NCI-H1417 (cell line): ENCODE data around the gene SPAG16.
A peak's percentile ranks its signal among the peaks of the same experiment; 100 is the strongest.
"Not testable (repeated sequence)": the region's sequence is repeated elsewhere in the genome, so short reads cannot be mapped to it uniquely, and the experiment has no call there.

Experiments used
- DNase-seq, 3 experiments: peaks; one replicate each; lab custom pipeline; 2025; lab: John Stamatoyannopoulos, UW

SPAG16 gene

DNA sequence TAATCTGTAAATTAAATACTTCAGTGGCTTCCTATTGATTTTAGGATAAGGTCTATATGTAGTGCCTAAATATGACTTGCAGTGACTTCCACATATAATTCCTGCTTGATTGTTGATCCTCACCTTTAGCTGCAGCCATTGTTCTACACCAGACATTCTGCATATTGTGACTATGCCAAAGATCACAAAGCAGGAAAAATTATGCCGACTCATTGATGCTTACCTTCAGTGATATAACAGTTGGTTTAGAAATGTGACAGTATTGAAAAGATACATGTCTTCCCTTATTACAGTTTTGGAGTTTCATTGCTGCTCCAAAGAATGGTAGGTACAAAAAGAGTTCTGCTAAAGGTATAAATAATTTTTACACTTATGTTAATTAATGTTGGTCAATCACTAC lies 12.3 kb upstream of the SPAG16 start:
- DNase-seq = no peak

DNA sequence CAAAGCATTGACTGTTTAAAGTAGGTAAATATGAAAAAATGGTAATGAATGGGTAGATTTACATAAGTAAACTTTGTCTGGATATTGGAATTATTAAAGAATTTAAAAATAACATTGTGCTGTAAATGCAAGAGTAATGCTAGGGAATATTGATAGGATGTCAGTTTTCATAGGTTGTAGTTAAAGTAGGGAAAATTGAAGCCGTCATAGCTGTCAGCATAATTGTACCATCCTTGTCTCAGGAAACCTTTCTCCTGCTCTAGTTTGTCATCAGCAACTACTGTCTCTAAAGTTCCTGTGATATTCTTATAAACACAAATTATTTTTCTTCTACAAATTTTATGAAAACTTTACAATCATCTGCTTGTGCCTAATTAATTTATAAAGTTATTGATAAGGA lies 10.1 kb upstream of the SPAG16 start:
- DNase-seq = no peak

DNA sequence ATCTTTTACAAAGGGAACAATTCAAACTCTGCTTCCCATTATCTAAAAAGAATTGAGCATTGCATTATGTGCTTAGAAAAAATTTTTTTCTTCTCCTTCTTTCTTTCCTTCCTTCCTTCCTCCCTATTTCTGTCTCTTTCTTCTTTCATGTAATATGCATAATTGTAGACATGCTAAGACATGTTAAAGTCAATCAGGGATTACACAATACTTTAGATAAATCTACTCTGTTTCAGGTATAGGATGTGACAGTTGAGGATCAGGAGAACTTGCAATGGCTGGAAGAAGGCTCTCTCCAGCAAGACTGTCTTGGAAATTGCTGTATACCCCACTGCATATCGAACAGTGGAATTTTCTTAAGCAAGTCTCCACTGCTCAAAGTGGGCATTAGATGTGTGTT lies 9.0 kb upstream of the SPAG16 start:
- no peak for DNase-seq

DNA sequence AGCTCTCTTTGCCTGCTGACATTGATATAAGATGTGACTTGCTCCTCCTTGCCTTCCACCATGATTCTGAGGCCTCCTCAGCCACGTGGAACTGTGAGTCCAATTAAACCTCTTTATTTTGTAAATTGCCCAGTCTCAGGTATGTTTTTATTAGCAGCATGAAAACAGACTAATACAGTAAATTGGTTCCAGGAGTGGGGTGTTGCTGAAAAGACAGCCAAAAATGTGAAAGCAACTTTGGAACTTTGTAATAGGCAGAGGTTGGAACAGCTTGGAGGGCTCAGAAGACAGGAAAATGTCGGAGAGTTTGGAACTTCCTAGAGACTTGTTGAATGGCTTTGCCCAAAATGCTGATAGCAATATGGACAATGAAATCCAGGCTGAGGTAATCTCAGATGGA lies 7.1 kb upstream of the SPAG16 start:
- DNase-seq = not testable (repeated sequence)

DNA sequence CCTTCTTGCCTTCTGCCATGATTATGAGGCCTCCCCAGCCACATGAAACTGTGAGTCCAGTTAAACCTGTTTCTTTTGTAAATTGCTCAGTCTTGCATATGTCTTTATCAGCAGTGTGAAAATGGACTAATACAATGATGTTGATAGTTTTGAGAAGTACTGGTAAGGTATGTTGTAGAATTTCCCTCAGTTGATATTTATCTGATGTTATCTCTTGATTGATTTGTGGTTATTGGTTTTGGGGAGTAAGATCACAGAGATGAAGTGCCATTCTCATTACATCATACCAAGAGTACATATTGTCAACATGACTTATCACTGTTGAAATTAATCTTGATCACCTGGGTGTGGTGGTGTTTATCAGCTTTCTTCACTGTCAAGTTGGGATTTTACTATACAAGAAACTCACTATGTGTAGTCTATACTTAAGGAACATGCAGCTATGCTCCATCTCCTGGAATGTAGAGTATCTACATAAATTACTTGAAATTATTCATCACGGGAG lies 5.1 kb upstream of the SPAG16 start:
- no peak for DNase-seq

DNA sequence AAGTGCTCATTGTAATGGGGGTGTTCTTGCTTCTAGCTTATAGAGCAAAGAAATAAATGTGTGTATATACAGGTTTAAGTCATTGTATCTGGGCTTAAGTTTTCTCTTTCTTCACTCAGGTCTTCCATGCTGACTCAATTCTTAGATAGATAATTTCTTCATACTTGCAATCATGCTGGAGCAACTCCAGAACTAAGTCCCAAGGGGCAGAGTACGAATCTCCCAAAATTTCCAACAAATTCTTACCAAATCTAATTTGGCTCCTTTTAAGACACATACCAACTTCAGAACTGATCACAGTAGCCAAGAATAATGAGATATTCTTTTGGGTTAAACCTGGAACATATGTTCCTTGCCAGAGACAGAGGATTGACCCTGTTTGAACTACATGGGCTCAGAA lies 4.3 kb upstream of the SPAG16 start:
- no peak for DNase-seq

DNA sequence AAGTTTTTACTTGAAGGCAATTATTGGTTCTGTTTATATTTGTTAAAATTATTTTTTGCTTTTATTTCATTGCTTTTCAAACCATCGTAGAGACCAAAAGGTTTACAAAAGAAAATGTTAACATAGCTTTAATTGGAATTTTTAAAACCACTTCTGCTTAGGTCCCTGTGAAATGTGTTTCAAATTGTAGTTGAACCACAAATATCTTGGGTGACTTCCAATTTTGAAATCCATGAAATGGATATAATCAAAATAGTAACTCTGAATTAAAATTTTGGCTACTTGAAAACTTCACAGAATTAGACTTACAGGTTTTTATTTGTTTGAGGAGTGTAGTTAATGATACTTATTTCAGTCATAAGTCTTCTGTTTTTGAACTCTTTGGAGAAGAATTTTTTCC lies 3.1 kb upstream of the SPAG16 start:
- DNase-seq = no peak

DNA sequence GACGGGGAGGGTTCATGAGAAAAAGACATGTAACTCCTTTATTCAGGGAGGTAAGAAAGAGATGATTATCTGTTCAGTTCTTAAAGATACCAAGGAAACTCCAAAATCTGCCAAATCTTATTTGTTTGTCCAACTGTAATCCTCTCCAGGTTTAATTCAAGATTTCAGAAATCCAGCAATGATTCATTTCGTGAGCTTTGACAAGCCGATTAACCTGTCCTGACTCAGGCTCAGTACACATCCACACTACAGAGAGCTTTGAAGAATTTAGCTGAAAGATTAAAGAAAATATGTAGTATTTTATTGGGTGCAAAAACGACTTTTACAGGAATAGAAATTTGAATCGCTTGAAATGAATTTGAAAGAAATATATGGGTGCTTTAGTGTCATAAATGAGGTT lies 1.1 kb downstream of the SPAG16 start:
- no peak for DNase-seq

DNA sequence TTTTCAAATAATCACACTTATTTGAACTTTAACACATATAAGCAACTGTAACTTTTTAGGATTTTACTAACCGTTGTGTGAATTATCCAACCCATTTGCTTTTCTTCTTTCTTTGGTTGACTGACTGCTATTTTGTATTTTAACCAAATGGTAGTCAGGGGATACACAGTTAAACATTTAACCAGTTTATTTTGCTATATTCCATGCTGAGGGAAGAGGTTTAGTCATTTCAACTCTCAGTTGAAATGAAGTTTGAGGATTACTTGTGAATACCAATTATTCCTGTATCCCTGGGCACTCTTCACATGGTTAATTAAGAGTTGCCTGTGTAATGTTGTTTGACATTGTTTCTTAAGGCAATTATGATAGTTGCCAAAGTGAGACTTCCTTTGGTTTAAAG lies 1.9 kb downstream of the SPAG16 start:
- DNase-seq = no peak

DNA sequence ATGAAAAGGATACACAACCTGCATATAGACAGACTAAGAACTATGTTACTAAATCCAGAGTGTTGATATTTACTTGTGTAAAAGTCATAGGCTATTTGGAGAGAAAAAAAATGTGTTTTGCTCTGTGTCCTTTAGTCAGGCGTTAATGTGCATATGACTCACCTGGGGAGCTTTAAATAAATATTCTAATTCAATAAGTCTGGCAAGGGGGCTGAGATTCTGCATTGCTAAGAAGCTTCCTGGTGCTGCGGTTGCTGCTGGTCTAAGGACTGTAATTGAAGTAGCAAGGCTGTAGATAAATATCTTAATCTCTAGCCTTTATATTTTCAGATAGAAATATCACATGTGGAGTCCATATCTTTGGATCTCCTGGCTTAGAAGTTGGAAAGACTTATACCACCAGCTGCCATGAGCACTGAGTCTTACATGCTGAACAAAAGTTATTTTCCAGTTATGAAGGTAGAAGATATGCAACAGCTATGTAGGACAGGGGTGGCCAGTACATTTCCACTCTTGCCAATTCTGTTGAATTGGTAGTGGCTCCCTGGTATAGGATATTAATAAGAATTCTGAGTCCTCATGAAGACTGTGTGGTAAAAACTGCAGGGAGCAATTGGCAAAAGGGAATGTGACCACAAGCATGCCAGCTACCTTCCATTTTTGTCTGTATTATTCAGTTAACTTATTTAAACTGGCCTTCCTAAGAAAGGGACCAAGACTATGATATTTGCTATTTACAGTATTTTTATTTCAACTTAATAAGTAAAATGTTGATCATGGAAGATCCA lies 4.8 kb downstream of the SPAG16 start:
- DNase-seq = no peak

DNA sequence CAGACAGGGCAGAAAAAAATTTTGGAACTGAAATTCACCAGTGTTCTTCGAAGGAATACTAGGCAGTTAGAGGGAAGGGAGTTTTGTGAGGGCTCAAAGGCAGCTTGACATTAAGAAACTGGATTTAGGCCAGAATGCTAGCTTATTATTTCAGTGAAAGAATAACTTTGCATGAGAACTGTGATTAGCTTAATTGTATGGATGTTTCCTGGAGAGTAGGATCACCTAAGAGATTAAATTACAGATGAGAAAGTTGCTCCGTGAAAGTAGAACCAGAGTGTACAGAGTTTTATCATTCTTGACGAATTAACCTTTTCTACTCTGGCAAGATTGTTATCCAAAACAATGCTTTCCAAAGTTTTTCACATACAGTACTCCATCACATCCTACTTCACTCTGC lies 6.2 kb downstream of the SPAG16 start:
- no peak for DNase-seq

DNA sequence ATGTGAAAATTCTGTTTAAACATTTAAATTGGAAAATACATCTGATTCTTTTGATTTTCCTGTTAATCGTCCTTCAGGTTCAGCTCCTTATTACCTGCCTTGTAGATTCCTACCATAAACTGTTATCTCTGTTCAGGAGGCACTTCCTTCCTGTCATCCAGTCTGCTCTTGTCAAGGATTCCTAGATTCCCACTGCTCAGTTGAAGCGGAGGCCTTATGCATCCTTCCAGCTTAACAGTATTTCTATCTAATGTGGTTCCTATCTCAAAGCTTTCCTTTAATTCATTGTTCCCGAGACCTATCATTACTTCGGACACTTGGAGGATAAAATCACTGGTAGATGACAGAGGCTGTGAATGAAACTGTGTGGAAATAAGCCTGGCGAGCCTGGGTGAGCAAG lies 12.0 kb downstream of the SPAG16 start:
- no peak for DNase-seq

DNA sequence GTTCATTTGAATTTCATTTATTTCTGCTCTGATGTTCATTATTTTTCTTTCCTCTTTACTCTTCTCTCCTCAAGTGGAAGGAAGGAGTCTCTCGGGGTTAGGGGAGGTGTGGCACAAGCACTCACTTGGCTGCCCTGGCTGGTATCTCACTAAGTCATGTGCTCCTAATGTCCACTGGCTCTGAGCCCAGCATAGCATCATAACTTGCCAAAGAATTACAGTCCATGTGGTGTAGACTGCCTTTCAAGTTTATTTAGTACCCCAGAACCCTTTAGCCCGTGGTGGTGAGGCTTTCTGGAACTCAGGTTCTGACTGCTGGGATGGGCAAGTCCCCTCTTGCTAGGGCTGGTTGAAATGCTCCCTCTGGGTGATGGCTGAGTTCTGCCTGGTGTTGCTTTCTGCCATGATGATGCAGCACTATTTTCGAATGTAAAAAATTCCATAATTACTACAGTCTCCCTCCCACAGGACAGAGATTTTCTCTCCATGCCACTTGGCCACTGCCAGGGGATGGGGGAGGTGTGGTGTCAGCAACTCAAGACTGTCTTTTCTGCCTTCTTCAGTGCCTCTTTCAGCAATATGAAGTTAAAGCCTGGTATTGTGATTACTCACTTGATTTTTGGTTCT lies 22.2 kb downstream of the SPAG16 start:
- DNase-seq = no peak

DNA sequence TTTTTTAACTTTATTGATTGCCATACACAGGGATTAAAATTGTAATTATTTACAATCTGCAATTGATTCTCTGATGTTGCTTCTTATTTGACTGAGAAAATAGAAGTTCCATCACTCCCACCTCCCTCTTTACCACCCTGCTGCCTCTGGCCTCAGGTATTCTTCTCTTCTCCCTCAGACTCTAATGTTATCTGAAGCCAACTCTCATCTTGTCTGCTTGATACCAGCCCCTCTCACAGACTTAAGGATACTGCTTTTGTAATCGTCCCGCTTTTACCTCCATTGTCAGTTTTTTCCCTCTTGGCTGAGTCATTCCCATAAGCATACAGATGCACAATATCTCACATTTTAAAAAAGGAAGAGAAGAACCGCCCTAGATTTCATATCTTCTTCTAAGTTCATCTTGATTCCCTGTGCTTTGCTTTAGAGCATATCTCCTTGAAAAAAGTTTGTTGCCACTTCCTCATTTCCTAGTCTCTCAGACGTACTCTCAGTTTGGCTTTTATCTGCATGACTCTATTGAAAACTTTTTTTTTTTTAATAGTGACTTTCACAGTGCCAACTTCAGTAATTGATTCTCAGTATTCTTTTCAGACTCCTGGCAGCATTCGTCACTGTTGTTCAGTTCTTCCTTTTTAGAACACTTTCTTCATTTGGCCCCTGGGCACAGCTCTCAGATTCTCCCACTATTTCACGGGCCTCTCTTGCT lies 31.1 kb downstream of the SPAG16 start:
- no peak for DNase-seq

DNA sequence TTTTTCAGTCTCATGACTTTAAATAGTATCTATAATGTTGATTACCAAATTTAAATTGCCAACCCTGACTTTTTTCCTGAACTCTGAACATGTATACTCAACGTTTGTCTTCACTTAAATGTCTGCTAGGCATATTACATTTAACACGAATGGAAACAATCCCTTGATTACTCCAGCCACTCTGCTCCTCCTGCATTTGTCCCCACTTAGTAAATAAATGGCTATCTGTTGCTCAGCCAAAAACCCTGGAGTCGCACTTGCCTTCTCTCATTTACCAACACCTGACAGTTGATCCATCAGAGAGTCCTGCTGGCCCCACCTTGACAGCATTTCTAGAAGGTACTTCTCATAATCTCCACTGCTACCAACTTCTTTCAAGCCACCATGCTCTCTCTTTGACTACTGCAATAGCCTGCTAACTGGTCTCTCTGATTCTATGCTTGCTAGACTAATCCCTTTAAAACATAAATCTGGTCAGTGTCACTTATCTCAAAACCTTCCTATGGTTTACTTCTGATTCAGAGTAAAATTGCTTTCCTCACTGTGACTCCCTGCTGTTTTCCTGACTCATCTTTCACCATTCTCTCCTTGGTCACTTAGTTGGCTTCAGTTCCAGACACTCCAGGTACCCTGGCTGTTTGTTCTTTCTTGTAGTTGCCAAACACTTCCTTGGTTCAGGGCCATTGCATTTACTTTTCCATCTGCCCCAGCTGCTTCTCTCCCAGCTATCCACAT lies 31.9 kb downstream of the SPAG16 start:
- no peak for DNase-seq

DNA sequence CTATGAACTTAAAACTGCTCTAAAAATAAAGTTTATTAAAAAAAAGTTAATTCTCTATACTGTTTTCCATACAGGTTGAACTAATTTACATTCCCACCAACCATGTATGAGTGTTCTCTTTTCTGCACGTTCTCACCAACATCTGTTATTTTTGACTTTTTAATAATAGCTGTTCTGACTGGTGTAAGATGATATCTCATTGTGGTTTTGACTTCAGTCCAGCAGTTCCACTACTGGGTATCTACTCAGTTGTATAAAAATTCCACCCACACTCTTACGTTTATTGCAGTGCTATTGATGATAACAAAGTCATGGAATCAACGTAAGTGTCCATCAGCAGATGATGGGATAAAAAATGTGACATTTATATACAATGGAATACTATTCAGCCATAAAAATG lies 33.7 kb downstream of the SPAG16 start:
- no peak for DNase-seq

DNA sequence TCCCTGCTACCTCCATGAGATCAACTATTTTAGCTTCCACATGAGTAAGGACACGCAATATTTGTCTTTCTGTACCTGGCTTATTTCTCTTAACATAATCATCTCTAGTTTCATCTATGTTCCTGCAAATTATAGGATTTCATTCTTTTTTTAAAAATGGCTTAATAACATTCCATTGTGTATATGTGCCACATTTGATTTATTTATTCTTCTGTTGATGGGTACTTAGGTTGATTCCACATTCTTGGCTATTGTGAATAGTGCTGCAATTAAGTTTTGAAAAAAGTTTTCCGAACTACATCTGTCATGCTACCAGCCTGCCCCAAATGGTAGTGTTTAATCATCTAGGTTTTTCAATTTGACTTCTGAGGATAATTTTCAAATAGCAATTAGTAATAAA lies 36.3 kb downstream of the SPAG16 start:
- DNase-seq = no peak

DNA sequence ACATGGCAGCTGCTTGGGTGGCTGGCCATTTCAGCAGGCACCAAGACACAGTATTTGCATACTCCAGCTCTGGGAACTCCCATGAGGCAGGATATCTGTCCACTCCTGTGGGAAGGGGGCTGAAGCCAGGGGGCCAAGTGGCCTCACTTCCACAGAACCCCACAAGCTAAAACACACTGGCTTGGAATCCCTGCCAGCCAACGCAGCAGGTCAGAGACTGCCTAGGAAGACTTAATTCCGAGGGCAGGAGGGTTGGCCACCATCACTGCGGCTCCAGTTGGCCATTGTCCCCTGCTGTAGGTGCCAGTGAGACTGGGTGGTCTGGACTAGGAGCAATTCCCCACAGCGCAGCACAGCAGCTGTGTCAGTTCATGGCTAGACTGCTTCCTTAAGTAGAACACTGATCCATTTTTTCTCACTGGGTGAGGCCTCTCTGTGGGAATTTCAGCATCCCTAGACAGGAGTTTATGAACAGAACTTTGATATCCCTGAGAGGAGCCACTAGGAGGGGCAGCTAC lies 52.0 kb downstream of the SPAG16 start:
- DNase-seq = no peak

DNA sequence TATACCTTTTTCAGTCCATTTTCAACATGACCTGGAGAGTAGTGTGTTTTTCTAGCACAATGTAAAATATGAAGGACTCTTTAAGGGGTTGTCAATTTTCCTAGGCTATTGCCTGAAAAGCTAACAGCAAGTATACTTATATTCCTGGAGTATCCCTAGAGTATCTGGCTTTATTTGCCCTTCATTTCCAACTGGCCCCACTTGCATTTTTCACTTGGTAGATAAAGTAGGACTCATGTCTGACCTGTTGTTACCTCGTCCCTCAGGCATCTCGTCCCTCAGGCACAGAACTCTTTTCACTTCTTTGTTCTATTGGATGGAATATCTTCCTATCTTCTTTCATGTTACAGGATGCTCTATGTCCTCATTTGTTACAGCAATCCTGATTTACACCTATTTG lies 69.2 kb downstream of the SPAG16 start:
- DNase-seq = no peak

DNA sequence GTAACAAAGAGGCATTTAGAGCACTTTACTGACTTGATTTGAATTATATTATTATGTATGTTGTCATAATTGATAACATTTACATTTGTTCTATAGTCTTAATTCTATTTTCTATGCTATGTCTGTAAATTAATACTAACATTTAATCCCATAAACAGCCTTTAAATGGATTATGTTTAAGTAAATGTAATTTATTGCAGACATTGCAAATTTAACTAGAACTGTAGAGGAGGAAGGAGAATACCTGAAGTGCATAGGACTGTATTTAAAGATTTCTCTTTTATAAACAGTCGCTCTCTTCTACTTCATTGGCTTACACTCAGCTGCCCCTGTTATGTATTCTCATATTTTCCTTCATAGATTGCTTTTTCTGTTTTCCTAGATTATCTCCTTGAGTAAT lies 92.4 kb downstream of the SPAG16 start:
- no peak for DNase-seq

DNA sequence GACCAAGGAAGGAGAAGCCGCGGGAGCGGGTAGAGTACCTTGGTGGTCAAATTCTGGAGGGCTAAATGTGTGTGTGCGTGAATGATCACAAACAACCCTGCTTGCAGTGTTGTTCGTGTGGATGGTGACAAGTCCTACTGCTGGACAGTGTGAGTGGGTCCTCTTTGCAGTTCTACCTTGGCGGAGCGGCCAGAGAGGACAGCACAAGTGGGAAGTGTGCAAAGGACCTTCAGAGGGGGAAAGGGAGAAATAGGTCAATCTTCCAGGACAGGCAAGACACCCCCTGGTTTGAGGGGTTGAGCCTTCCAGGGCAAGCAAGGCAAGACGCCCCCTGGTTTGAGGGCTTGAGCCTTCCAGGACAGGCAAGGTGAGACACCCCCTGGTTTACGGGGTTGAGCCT lies 122.8 kb downstream of the SPAG16 start:
- DNase-seq = not testable (repeated sequence)

DNA sequence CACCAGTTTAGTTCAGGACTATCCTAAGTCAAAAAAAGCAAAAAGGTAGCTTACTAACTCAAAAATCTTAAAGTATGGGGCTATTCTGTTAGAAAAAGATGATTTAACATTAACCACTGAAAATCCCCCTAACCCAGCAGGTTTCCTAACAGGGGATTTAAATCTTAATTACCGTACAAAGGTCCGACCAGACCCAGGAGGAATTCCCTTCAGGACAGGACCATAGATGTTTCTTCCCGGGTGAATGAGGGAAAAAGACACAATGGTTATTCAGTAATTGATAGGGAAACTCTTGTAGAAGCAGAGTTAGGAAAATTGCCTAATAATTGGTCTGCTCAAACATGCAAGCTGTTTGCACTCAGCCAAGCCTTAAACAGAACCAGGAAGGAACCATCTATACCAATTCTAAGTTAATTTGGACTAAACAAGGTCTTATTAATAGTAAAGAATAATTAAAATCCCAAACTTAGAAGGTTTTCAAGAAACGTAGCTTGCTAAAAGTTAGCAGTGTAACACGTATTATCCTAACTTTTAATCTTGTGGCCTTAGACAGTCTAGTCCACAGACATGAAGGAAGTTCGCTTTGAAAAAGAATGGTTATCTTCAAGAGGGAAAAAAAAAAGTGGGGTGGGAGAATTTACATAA lies 124.3 kb downstream of the SPAG16 start:
- peak in 1 of 3 experiments; percentile 14 for DNase-seq
